Measurements from ENCODE around the gene ADORA2B.
A peak's percentile ranks its signal among the peaks of the same experiment; 100 is the strongest.
"Not testable (repeated sequence)": the region's sequence is repeated elsewhere in the genome, so short reads cannot be mapped to it uniquely, and the experiment has no call there.

The ADORA2B gene

GRCh38 chr17:15944759-15945526 lies at the start of gene ADORA2B:
ADORA2B (plus strand) TSS chr17:15945130; CDS start chr17:15945249, 119 bp downstream.
- peak; percentile 38 for DNase-seq (ENCODE audit: low spot score)

- DNase-seq (ENCODE audit: low spot score), result no peak
Measured at GRCh38 chr17:15896277-15896676, 48.7 kb upstream of the ADORA2B start.

- no peak for DNase-seq (ENCODE audit: low spot score)
Measured at GRCh38 chr17:15896834-15897233, 48.1 kb upstream of the ADORA2B start.

GRCh38 chr17:15899596-15899995 lies 45.3 kb upstream of the ADORA2B start:
- not testable (repeated sequence) for DNase-seq (ENCODE audit: low spot score)

- DNase-seq (ENCODE audit: low spot score), result no peak
Measured at GRCh38 chr17:15900871-15901270, 44.1 kb upstream of the ADORA2B start.

GRCh38 chr17:15905236-15905635 lies 39.7 kb upstream of the ADORA2B start:
- not testable (repeated sequence) for DNase-seq (ENCODE audit: low spot score)

GRCh38 chr17:15907290-15907689 lies 37.6 kb upstream of the ADORA2B start:
- DNase-seq (ENCODE audit: low spot score), result no peak

- no peak for DNase-seq (ENCODE audit: low spot score)
Measured at GRCh38 chr17:15908378-15908777, 36.6 kb upstream of the ADORA2B start.

- no peak for DNase-seq (ENCODE audit: low spot score)
Measured at GRCh38 chr17:15909481-15909991, 35.4 kb upstream of the ADORA2B start.

- no peak for DNase-seq (ENCODE audit: low spot score)
Measured at GRCh38 chr17:15910791-15911190, 34.1 kb upstream of the ADORA2B start.

- DNase-seq (ENCODE audit: low spot score), result not testable (repeated sequence)
Measured at GRCh38 chr17:15911701-15912100, 33.2 kb upstream of the ADORA2B start.

GRCh38 chr17:15912416-15912955 lies 32.4 kb upstream of the ADORA2B start:
- no peak for DNase-seq (ENCODE audit: low spot score)

GRCh38 chr17:15913826-15914225 lies 31.1 kb upstream of the ADORA2B start:
- DNase-seq (ENCODE audit: low spot score), result no peak

- no peak for DNase-seq (ENCODE audit: low spot score)
Measured at GRCh38 chr17:15914400-15915170, 30.3 kb upstream of the ADORA2B start.

- DNase-seq (ENCODE audit: low spot score), result no peak
Measured at GRCh38 chr17:15915961-15916360, 29.0 kb upstream of the ADORA2B start.

- DNase-seq (ENCODE audit: low spot score), result no peak
Measured at GRCh38 chr17:15917021-15917437, 27.9 kb upstream of the ADORA2B start.

GRCh38 chr17:15917438-15918027 lies 27.4 kb upstream of the ADORA2B start:
- DNase-seq (ENCODE audit: low spot score), result no peak

- no peak for DNase-seq (ENCODE audit: low spot score)
Measured at GRCh38 chr17:15918261-15918660, 26.7 kb upstream of the ADORA2B start.

- no peak for DNase-seq (ENCODE audit: low spot score)
Measured at GRCh38 chr17:15918661-15919259, 26.2 kb upstream of the ADORA2B start.

GRCh38 chr17:15919466-15919865 lies 25.5 kb upstream of the ADORA2B start:
- DNase-seq (ENCODE audit: low spot score), result no peak

GRCh38 chr17:15920758-15921239 lies 24.1 kb upstream of the ADORA2B start:
- no peak for DNase-seq (ENCODE audit: low spot score)

GRCh38 chr17:15921640-15922039 lies 23.3 kb upstream of the ADORA2B start:
- no peak for DNase-seq (ENCODE audit: low spot score)

Data from globus pallidus (tissue), 1 donor.